IPS-20b (cell line): ENCODE data around the gene SLC2A3.
"Not testable (repeated sequence)": the region's sequence is repeated elsewhere in the genome, so short reads cannot be mapped to it uniquely, and the experiment has no call there.

Source experiments
- H3K27ac ChIP-seq: one replicate; pipeline ENCODE4 v1.5.1; 2013; ENCODE audit warnings: low read length
- H3K27me3 ChIP-seq: 2 replicates; pipeline ENCODE4 v1.6.1; 2013; ENCODE audit warnings: mild to moderate bottlenecking, low read length, inconsistent platforms; ENCODE audit not compliant: insufficient read depth
- H3K36me3 ChIP-seq: 2 replicates; pipeline ENCODE4 v1.6.1; 2013; ENCODE audit warnings: low read depth, mild to moderate bottlenecking, inconsistent platforms, low read length, moderate library complexity; ENCODE audit not compliant: insufficient read depth
- H3K4me1 ChIP-seq: 2 replicates; pipeline ENCODE4 v1.6.1; 2013; ENCODE audit warnings: mild to moderate bottlenecking, control low read depth, inconsistent platforms, low read length, moderate library complexity; ENCODE audit not compliant: insufficient read depth
- H3K4me3 ChIP-seq: 2 replicates; pipeline ENCODE4 v1.5.1; 2013; ENCODE audit warnings: mild to moderate bottlenecking, low read length, inconsistent platforms
- H3K9ac ChIP-seq: 2 replicates; pipeline ENCODE4 v1.6.1; 2013; ENCODE audit warnings: low read depth, mild to moderate bottlenecking, inconsistent platforms, low read length, moderate library complexity
- H3K9me3 ChIP-seq: 2 replicates; pipeline ENCODE4 v1.6.1; 2013; ENCODE audit warnings: mild to moderate bottlenecking, low read depth, low read length, inconsistent platforms; ENCODE audit not compliant: insufficient read depth

SLC2A3 gene

DNA sequence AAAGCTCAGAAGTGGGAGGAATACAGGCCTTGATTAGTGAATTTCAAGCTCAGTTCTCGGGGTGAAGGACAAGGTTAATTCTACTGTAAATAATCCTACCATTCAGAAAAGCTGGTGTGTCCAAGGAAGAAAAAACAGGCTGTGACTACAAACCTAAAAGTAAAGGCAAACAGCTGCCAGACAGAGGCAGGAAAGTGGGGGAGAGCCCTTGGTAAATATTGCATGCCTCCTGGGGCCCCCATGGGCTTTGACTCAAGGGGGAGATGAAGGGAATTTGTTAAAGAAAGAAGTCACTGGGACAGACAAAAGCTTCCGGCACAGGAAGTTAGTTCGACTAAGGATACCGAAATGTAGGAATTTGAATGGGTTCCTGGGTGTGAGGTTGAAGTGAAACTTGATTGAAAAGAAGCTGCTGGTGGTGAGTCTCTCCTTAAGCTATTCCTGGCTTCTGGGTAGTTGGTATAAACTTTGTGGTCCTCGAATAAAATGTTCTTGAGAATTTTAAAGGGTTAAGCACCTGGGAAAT lies 30.3 kb downstream of the SLC2A3 start:
- H3K9me3 ChIP-seq, H3K36me3 ChIP-seq, H3K27me3 ChIP-seq: not testable (repeated sequence)
- Histone ChIP-seq H3K4me3 (peak overlapping the region; percentile 49), H3K4me1 (peaks cover 19% of the 10 kb centered on the region; the same call in 1 of the 2 replicates), H3K9ac (peak overlapping the region; percentile 84), H3K27ac (peak overlapping the region; percentile 100)

DNA sequence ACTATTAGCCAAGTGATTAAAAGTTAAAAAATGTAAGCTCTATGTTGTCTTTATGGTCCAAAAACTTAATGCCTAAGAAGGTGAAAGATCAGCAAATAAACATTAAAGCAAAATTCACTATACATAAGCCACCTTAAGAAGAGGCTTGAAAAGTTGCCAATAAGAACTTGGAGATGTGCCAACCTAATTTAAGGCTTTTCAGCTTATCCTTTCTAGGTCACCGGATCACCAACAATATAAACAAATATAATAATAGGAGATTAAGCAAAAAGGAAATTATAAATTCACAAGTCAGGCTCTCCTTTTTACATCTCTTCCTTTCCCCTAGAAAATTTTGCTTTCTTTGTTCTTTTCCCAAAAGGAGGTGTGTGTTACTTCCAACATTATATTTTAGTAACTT lies 30.9 kb downstream of the SLC2A3 start:
- peaks cover 19% of the 10 kb centered on the region; the same call in 1 of the 2 replicates for H3K4me1 ChIP-seq
- H3K36me3 ChIP-seq, result no peaks in the 10 kb centered on the region
- no peaks in the 10 kb centered on the region for H3K27me3 ChIP-seq
- H3K27ac ChIP-seq, result peak overlapping the region; percentile 84
- peak overlapping the region; percentile 82 for H3K9ac ChIP-seq
- no peaks in the 10 kb centered on the region for H3K9me3 ChIP-seq
- H3K4me3 ChIP-seq, result peak overlapping the region; percentile 40

DNA sequence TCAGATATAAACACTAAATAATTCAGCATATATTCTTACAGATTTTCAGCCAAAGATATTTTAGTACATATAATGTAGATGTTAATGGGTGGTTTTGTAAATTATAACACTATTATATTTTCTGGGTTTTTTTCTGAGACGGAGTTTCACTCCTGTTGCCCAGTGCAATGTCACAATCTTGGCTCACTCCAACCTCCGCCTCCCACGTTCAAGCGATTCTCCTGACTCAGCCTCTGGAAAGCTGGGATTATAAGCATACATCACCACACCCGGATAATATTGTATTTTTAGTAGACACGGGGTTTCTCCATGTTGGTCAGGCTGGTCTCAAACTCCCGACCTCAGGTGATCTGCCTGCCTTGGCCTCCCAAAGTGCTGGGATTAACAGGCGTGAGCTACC lies 33.6 kb downstream of the SLC2A3 start:
- not testable (repeated sequence) for H3K27me3 ChIP-seq, H3K4me3 ChIP-seq, H3K9me3 ChIP-seq, H3K36me3 ChIP-seq, H3K27ac ChIP-seq, H3K9ac ChIP-seq
- peaks cover 19% of the 10 kb centered on the region; the same call in 1 of the 2 replicates for H3K4me1 ChIP-seq

- Histone ChIP-seq H3K9ac (no peak overlapping the region), H3K4me3 (no peak overlapping the region), H3K9me3 (no peaks in the 10 kb centered on the region), H3K36me3 (no peaks in the 10 kb centered on the region), H3K27ac (no peak overlapping the region), H3K4me1 (no peaks in the 10 kb centered on the region; the same call in 1 of the 2 replicates), H3K27me3 (no peaks in the 10 kb centered on the region)
These were observed 36.2 kb downstream of the SLC2A3 start for GRCh38 chr12:7899755-7900154.

DNA sequence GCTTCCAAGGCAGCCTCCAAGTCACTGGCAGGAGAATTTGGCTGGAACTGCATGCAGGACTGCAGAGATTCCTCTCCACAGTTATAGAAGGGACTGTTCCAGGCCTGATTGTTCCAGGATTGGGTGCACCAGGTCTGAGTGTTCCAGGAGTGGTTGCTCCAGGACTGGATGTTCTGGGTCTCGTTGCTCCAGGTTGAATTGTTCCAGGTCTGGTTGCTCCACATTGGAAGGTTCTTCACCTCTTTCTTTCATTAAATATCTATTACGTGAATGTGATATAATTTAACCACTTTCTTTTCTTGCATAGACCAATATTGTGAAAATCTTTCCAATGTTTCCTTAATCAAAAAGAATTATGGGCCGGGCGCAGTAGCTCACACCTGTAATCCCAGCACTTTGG lies 39.3 kb downstream of the SLC2A3 start:
- not testable (repeated sequence) for H3K27me3 ChIP-seq, H3K9me3 ChIP-seq, H3K27ac ChIP-seq, H3K4me1 ChIP-seq, H3K36me3 ChIP-seq, H3K4me3 ChIP-seq, H3K9ac ChIP-seq

DNA sequence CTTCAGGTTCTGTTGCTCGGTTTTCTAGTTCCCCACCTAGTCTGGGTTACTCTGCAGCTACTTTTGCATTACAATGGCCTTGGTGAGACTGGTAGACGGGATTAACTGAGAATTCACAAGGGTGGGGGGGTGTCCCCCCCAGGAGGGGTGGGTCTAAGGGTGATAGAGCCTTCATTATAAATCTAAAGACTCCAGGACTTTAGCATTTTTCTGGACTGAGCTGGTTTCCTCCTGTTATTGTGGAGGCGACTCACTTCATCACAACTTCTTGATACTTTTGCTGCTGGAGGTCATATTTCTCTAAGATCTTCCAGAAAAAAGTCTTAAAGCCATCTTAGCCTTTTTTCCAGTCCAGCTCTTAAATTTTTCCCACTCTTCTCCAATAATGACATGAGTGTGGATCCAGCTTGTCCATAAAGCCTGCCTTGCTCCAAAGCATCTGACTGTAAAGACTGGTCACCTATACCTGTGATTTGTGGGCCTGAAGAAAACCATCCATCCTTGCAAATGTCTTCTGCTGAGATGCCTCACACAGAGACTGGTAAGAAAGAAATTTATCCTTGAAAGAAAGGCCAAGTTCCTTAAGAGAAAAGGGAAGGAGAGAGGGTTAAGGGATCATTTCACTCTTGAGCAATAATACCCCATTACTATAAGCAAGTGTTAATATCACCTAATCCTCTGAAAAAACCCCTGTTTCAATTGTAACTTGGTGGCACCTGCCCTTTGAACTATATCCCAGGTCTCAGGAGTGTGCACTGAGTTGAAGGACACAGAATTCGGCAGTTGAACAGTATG lies 43.6 kb downstream of the SLC2A3 start:
- H3K27ac ChIP-seq, result peak overlapping the region; percentile 63
- peak overlapping the region; percentile 20; the same call in 1 of the 2 replicates for H3K9ac ChIP-seq
- peaks cover 16% of the 10 kb centered on the region; the same call in 1 of the 2 replicates for H3K4me1 ChIP-seq
- no peak overlapping the region for H3K4me3 ChIP-seq
- no peaks in the 10 kb centered on the region for H3K36me3 ChIP-seq
- H3K27me3 ChIP-seq, result no peaks in the 10 kb centered on the region
- H3K9me3 ChIP-seq, result no peaks in the 10 kb centered on the region

GRCh38 chr12:7884689-7885088 lies 51.3 kb downstream of the SLC2A3 start:
- no peak overlapping the region for H3K4me3 ChIP-seq
- no peak overlapping the region for H3K9ac ChIP-seq
- no peaks in the 10 kb centered on the region for H3K36me3 ChIP-seq
- no peaks in the 10 kb centered on the region for H3K9me3 ChIP-seq
- no peak overlapping the region for H3K27ac ChIP-seq
- peaks cover 4% of the 10 kb centered on the region; the same call in 1 of the 2 replicates for H3K4me1 ChIP-seq
- no peaks in the 10 kb centered on the region for H3K27me3 ChIP-seq

GRCh38 chr12:7881736-7882120 lies 54.3 kb downstream of the SLC2A3 start:
- not testable (repeated sequence) for H3K27me3 ChIP-seq, H3K4me3 ChIP-seq, H3K9me3 ChIP-seq, H3K4me1 ChIP-seq, H3K36me3 ChIP-seq, H3K9ac ChIP-seq, H3K27ac ChIP-seq

DNA sequence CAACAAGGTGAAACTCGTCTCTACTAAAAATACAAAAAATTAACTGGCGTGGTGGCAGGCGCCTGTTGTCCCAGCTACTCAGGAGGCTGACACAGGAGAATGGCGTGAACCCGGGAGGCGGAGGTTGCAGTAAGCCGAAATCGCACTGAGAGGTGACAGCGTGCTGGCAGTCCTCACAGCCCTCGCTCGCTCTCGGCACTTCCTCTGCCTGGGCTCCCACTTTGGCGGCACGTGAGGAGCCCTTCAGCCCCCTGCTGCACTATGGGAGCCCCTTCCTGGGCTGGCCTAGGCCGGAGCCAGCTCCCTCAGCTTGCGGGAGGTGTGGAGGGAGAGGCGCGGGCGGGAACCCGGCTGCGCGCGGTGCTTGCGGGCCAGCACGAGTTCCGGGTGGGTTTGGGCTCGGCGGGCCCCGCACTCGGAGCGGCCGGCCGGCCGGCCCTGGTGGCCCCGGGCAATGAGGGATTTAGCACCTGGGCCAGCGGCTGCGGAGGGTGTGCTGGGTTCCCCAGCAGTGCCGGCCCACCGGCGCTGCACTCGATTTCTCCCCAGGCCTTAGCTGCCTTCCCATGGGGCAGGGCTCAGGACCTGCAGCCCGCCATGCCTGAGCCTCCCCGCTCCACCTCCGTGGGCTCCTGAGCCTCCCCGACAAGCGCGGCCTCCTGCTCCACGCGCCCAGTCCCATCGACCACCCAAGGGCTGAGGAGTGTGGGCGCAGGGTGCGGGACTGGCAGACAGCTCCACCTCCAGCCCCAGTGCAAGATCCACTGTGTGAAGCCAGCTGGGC lies 54.8 kb downstream of the SLC2A3 start:
- not testable (repeated sequence) for H3K27me3 ChIP-seq, H3K9me3 ChIP-seq, H3K4me1 ChIP-seq, H3K27ac ChIP-seq, H3K36me3 ChIP-seq, H3K9ac ChIP-seq, H3K4me3 ChIP-seq

- Histone ChIP-seq H3K27ac (no peak overlapping the region), H3K9me3 (no peaks in the 10 kb centered on the region), H3K4me3 (no peak overlapping the region), H3K9ac (no peak overlapping the region), H3K27me3 (no peaks in the 10 kb centered on the region), H3K36me3 (no peaks in the 10 kb centered on the region), H3K4me1 (no peaks in the 10 kb centered on the region)
These were observed 56.7 kb downstream of the SLC2A3 start for GRCh38 chr12:7879246-7879645.

- H3K4me1 ChIP-seq, result no peaks in the 10 kb centered on the region
- H3K27ac ChIP-seq, result no peak overlapping the region
- H3K27me3 ChIP-seq, result no peaks in the 10 kb centered on the region
- no peak overlapping the region for H3K4me3 ChIP-seq
- no peaks in the 10 kb centered on the region for H3K36me3 ChIP-seq
- H3K9me3 ChIP-seq, result no peaks in the 10 kb centered on the region
- no peak overlapping the region for H3K9ac ChIP-seq
These were observed 58.6 kb downstream of the SLC2A3 start for GRCh38 chr12:7877420-7877819.
